ENCODE data around the gene NUP54.

The NUP54 gene

DNA sequence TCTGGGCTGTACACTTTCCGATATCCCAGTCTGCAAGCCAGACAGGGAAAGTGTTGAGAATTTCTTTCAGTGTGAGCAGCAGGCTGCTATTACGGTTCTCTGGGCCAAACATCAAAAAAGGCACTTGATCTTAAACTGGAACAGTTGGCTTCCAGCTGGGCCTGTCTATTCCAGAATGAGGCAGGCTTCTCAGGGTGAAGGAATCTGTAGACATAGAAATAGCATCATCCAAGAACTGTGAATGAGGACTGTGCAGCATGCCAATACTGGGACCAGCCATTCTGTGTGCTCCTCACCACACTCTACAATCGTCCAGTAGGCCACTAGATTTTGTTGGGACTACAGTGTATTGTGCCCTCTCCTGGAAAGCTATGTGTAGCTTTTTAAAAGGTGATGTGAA, 42.5 kb downstream of the NUP54 start:
- Mint-ChIP-seq H3K4me1 (no peaks in the 10 kb centered on the region), H3K9me3 (no peaks in the 10 kb centered on the region), H3K4me3 (no peak overlapping the region), H3K27me3 (no peaks in the 10 kb centered on the region), H3K27ac (no peak overlapping the region)
- ATAC-seq, result no peak
- DNase-seq, result no peak

DNA sequence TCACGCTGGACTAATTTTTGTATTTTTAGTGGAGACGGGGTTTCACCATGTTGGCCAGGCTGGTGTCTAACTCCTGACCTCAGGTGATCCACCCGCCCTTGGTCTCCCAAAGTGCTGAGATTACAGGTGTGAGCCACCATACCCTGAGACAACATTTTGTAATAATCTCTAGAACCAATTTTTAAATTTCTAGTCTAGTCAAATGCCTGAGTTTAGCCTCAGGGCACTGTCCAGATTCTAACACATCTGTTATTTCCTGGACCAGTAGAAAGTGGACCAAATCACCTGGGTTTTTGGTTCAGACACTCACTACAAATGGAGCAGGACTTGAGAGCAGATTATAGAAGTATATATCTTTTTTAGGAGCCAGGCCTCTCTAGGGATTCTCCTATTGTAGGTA, 52.1 kb downstream of the NUP54 start:
- Mint-ChIP-seq H3K27ac (no peak overlapping the region), H3K4me3 (no peak overlapping the region), H3K9me3 (no peaks in the 10 kb centered on the region), H3K4me1 (no peaks in the 10 kb centered on the region), H3K27me3 (no peaks in the 10 kb centered on the region)
- no peak for ATAC-seq
- DNase-seq, result no peak

DNA sequence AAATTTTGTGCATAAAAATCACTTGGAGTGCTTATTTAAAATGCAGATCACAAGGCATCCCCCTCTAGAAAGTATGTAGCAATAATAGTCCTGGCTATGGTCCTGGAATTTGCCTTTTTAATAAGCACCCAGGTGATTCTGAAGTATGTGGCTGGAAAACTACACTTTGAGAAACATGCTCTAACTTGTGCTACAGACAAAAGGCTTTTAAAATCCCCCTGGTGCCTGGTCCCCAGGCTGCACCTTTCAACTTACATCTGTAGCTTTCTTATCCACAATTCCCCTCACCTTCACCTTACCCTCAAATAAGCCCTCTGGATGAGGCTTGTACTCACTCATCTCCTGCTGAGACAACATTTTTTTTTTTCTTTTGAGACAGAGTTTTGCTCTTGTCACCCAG, 52.6 kb downstream of the NUP54 start:
- H3K27me3 Mint-ChIP-seq, result no peaks in the 10 kb centered on the region
- no peaks in the 10 kb centered on the region for H3K4me1 Mint-ChIP-seq
- H3K4me3 Mint-ChIP-seq, result no peak overlapping the region
- DNase-seq (no peak), ATAC-seq (no peak)
- H3K27ac Mint-ChIP-seq, result no peak overlapping the region
- H3K9me3 Mint-ChIP-seq, result no peaks in the 10 kb centered on the region

DNA sequence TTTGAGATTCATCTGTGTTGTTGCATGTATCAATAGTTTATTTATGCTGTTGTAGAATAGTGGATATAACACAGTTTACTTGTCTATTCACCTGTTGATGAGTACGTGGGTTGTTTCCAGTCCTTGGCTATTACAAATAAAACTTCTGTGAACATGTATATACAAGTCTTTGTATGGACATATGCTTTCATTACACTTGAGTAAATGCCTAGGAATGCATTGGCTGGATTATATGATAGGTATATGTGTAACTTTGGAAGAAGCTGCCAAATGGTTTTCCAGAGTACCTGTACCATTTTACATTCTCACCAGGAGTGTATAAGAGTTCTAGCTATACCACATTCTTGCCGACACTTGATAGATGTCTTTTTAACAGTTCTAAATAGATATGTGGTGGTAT, 57.1 kb downstream of the NUP54 start:
- Mint-ChIP-seq H3K9me3 (no peaks in the 10 kb centered on the region), H3K27me3 (peaks cover 8% of the 10 kb centered on the region), H3K27ac (no peak overlapping the region), H3K4me3 (no peak overlapping the region), H3K4me1 (peaks cover 6% of the 10 kb centered on the region)
- ATAC-seq, result no peak
- no peak for DNase-seq

DNA sequence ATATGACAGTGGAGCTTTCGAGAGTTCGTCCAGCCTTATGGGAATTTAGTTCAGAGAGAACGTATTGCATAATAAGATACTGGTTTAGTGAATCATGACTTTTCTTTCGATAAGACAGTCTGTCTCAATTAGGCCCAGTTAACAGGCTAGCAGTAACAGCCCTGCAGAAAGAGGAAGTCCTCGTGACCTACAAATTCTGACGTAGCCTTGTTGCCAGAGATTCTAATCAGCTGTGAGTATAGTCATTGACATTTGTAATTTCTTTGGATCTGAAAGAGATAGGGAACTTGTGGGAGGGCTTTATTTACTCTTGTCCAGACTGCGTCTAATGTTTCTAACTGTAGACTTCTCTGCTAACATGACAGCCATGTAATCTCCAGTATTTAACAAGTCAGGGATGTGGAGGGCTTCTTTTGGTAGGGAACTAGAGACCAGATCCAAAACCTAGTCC, 57.9 kb downstream of the NUP54 start:
- Mint-ChIP-seq H3K27me3 (peaks cover 8% of the 10 kb centered on the region), H3K4me1 (peaks cover 6% of the 10 kb centered on the region), H3K4me3 (no peak overlapping the region), H3K9me3 (no peaks in the 10 kb centered on the region), H3K27ac (no peak overlapping the region)
- ATAC-seq, result no peak
- no peak for DNase-seq

GRCh38 chr4:76088719-76089118, 59.5 kb downstream of the NUP54 start:
- DNase-seq (no peak), ATAC-seq (no peak)
- Mint-ChIP-seq H3K27ac (no peak overlapping the region), H3K4me1 (peaks cover 6% of the 10 kb centered on the region), H3K4me3 (no peak overlapping the region), H3K9me3 (no peaks in the 10 kb centered on the region), H3K27me3 (peaks cover 8% of the 10 kb centered on the region)

DNA sequence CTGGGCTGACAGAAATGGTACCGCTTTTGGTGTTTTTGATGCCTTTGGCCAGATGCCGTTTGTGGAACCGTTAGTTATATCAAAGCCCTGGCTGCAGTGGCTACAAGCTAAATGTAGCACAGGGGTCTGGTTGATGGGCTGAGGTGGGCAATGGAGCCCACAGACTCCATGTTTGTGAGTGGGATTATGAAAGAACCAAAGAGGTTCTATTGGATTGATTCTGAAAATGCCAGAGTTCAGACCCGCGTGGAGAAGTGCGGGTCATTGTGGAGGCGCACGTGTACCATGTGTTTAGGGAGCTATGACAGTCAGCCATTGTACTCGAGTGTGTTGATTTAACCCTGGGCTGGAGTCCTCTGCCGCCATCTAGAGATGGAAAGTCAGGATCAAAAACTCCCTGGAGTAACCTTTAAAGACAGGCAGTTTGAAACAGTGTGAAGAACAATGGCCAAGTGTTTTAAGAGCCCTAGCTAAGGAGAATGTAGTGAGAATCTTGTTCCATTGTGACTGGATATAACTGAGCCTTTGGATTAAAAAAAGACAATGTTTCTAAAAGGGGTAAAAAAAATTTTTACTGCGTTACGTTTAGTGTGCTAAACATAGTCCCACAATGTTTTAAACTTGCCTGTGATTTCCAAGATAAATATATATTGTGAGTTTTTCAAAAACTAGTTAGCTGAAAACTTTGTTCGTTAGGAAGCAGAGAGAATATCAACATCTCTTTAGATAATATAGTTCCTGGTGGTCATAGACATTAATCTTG, 61.0 kb downstream of the NUP54 start:
- Mint-ChIP-seq H3K9me3 (no peaks in the 10 kb centered on the region), H3K4me3 (no peak overlapping the region), H3K4me1 (peaks cover 6% of the 10 kb centered on the region), H3K27ac (no peak overlapping the region), H3K27me3 (peaks cover 8% of the 10 kb centered on the region)
- DNase-seq (no peak), ATAC-seq (peak; percentile 54)

DNA sequence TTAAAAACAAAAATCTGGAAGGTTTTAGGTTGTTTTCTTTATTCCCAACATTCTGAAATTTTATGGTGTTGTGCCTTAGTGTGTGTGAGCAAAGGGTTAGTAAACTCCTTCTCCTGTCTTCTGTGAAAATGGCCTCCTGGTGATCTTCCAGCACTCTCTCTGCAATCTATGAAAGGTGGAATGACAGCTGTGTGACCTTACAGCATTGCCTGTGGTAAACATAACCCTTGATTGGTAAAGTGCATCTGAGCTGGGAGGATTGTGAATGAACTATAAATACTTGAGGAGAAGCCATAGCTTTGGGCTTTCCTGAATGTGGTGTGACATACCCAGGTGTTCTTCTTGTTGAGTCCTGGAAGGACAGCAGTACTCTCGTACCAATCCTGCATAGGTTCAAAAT, 63.7 kb downstream of the NUP54 start:
- Mint-ChIP-seq H3K27me3 (peaks cover 8% of the 10 kb centered on the region), H3K27ac (no peak overlapping the region), H3K4me1 (peaks cover 6% of the 10 kb centered on the region), H3K9me3 (no peaks in the 10 kb centered on the region), H3K4me3 (no peak overlapping the region)
- DNase-seq (no peak), ATAC-seq (no peak)

DNA sequence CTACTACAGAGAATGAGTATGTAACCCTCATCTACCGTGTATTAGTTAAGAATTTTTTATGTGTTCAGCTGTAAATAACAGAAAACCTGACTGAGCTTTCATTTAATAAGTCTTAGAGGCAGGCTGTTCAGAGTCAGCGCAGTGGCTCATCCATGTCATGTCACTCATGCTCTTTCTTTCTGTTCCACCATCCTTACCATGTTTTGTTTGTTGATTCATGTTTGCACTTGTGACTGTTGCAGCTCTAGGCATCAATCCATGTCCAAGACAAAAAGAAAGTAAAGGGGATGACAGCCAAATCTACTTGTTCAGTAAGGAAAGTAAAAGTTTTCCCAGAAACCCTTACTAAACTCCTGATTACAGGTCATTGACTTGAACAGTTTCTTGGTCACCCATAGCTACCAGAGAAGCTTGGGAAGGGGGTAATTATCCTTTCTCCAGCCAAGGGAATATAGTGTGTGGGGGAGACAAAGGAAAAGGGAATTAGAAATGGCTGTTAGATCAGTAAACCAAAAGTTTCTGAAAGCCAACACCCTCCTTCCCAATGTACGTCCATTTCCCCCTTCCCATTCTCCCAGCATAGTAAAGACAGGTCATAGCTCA, 64.7 kb downstream of the NUP54 start:
- no peak for DNase-seq
- H3K4me1 Mint-ChIP-seq, result peaks cover 6% of the 10 kb centered on the region
- H3K27ac Mint-ChIP-seq, result no peak overlapping the region
- peaks cover 18% of the 10 kb centered on the region for H3K27me3 Mint-ChIP-seq
- H3K9me3 Mint-ChIP-seq, result no peaks in the 10 kb centered on the region
- no peak for ATAC-seq
- no peak overlapping the region for H3K4me3 Mint-ChIP-seq

- Mint-ChIP-seq H3K4me3 (no peak overlapping the region), H3K27ac (no peak overlapping the region), H3K9me3 (no peaks in the 10 kb centered on the region), H3K4me1 (no peaks in the 10 kb centered on the region), H3K27me3 (peaks cover 13% of the 10 kb centered on the region)
- DNase-seq, result no peak
- ATAC-seq, result no peak
Measured at GRCh38 chr4:76078033-76078613, 70.1 kb downstream of the NUP54 start.

GRCh38 chr4:76074993-76075600, 73.1 kb downstream of the NUP54 start:
- no peak for DNase-seq
- ATAC-seq, result no peak
- H3K9me3 Mint-ChIP-seq, result no peaks in the 10 kb centered on the region
- H3K27ac Mint-ChIP-seq, result no peak overlapping the region
- no peaks in the 10 kb centered on the region for H3K4me1 Mint-ChIP-seq
- peaks cover 13% of the 10 kb centered on the region for H3K27me3 Mint-ChIP-seq
- H3K4me3 Mint-ChIP-seq, result no peak overlapping the region

GRCh38 chr4:76074468-76074867, 73.7 kb downstream of the NUP54 start, which contains the start of gene ART3:
Gene ART3, plus strand, starts transcription at chr4:76074709. Its CDS starts 1,181 bp downstream, at chr4:76075890.
- H3K4me1 Mint-ChIP-seq, result no peaks in the 10 kb centered on the region
- H3K27me3 Mint-ChIP-seq, result peaks cover 12% of the 10 kb centered on the region
- H3K9me3 Mint-ChIP-seq, result no peaks in the 10 kb centered on the region
- no peak within 1 kb of the TSS for H3K4me3 Mint-ChIP-seq
- no peak within 1 kb of the TSS for H3K27ac Mint-ChIP-seq
- DNase-seq (no peak), ATAC-seq (no peak)

DNA sequence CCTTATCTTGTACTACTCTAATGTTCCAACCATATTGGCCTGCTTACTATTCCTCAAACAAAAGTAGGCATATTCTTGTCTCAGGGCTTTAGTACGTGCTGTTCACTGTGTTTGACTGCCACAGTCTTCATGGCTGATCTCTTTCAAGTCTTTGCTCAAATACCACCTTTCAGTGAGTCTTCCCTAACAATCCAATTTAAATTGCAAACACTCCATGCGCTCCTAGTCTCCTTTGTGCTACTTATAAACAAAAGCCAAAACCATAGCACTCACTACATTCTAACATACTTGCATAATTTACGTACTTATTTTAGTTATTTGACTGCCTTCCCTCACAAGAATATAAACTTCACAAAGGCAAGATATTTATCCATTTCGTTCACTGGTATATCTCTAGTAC, 75.4 kb downstream of the NUP54 start:
- Mint-ChIP-seq H3K27ac (no peak overlapping the region), H3K4me3 (no peak overlapping the region), H3K4me1 (no peaks in the 10 kb centered on the region), H3K9me3 (no peaks in the 10 kb centered on the region), H3K27me3 (no peaks in the 10 kb centered on the region)
- ATAC-seq (no peak), DNase-seq (no peak)

DNA sequence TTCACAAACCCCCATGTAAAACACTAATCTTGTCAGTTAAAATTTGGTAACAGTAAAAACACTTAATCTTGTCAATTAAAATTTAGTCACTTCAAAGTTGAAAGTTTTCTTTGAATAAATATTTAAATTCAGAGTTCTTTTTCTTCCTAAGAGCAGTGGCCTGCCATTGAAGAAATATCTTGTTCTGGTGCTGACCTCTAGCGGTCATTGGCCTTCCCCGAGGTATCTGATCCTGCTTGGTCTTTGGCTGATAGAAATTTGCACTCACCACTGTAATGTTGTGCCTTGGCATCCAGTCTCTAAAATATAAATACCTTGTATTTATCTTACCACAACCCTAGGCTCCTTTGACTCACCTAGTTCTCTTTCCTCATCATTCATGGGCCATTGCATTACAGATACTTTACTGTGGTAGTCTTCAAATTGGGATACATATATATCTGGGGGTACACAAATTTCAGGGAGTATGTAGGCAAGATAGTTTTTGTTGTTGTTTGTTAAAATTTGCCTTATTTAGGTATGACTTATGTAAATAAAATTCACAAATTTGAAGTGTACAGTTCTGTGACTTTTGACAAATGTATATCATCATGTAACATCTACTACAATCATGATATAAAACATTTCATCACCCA, 80.4 kb downstream of the NUP54 start:
- H3K27ac Mint-ChIP-seq, result no peak overlapping the region
- DNase-seq, result peak; percentile 57 to 69
- H3K9me3 Mint-ChIP-seq, result no peaks in the 10 kb centered on the region
- H3K27me3 Mint-ChIP-seq, result peaks cover 7% of the 10 kb centered on the region
- ATAC-seq, result peak; percentile 92
- H3K4me3 Mint-ChIP-seq, result no peak overlapping the region
- no peaks in the 10 kb centered on the region for H3K4me1 Mint-ChIP-seq

DNA sequence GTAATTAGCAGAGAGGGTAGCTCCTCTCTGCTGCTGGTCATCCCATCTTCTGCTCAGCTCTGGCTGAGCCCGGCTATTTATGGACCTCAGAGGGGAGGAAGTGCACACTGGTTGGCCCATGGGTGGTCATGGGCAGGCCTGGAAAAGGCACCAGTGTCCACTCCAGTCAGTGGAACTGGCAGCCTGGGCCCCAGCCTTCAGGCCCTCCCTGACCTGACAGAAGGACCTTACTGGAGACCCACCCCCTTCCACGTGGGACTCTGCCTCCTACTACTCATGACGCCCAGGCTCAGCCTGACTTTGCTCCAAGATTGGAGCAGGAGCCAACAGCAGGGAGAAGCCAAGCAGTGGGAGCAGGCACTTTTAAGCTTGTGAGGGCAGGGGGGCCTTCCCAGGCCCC, 81.7 kb downstream of the NUP54 start:
- H3K4me1 Mint-ChIP-seq, result peaks cover 6% of the 10 kb centered on the region
- DNase-seq (no peak), ATAC-seq (no peak)
- H3K27ac Mint-ChIP-seq, result no peak overlapping the region
- H3K27me3 Mint-ChIP-seq, result peaks cover 11% of the 10 kb centered on the region
- H3K9me3 Mint-ChIP-seq, result no peaks in the 10 kb centered on the region
- H3K4me3 Mint-ChIP-seq, result no peak overlapping the region
